Measurements from ENCODE around the gene LRRK2. TPM values are rescaled to one million over a fixed set of nuclear protein-coding genes. Genes with fewer than 3 reads are reported as not detected.

LRRK2 gene
- total and polyA plus RNA-seq, 2 experiments from 2014 or later = 0.24 TPM; not detected in 1

GRCh38 chr12:40258371-40258770 lies 33.6 kb downstream of the LRRK2 start:
- Histone ChIP-seq H3K9me2 (ENCODE audit: insufficient read depth) (no peaks in the 10 kb centered on the region), H3K4me1 (ENCODE audit: insufficient read depth) (no peaks in the 10 kb centered on the region), H3K36me3 (ENCODE audit: insufficient read depth) (no peaks in the 10 kb centered on the region), H2AFZ (no peak overlapping the region), H3F3A (replicated peaks; ENCODE audit: low read depth) (no peaks in the 10 kb centered on the region), H3K27me3 (ENCODE audit: insufficient read depth) (no peaks in the 10 kb centered on the region), H4K20me1 (replicated peaks; ENCODE audit: insufficient read depth) (no peaks in the 10 kb centered on the region), H3K4me3 (no peak overlapping the region), H3K27ac (ENCODE audit: low read depth) (no peak overlapping the region), H3K4me2 (no peak overlapping the region), H3K79me2 (replicated peaks; ENCODE audit: insufficient read depth) (no peaks in the 10 kb centered on the region)
- ATAC-seq (no peak), DNase-seq (ENCODE audit: low spot score) (no peak)
- TF ChIP-seq EZH2phosphoT487 (IDR thresholded peaks at IDR 0.05; ENCODE audit: unreplicated experiment) (no peak), EZH2 (IDR thresholded peaks at IDR 0.05; ENCODE audit: low read depth, unreplicated experiment) (no peak), REST (IDR thresholded peaks at IDR 0.05; ENCODE audit: unreplicated experiment) (no peak), NANOG (IDR thresholded peaks at IDR 0.05; ENCODE audit: borderline replicate concordance) (no peak), ZNF114 (CRISPR knock-in tag; IDR thresholded peaks at IDR 0.05) (no peak), ZNF462 (CRISPR knock-in tag; IDR thresholded peaks at IDR 0.05) (no peak), CTCF (conservative IDR thresholded peaks at IDR 0.05; ENCODE audit: low read depth in 2 of 2) (no peak), JUNB (IDR thresholded peaks at IDR 0.05; ENCODE audit: unreplicated experiment) (no peak), ETS1 (IDR thresholded peaks at IDR 0.05) (no peak), ZNF331 (CRISPR knock-in tag; IDR thresholded peaks at IDR 0.05; ENCODE audit: low read depth) (no peak), POLR2AphosphoS5 (IDR thresholded peaks at IDR 0.05; ENCODE audit: low read depth) (no peak), CREB1 (CRISPR knock-in tag; IDR thresholded peaks at IDR 0.05; ENCODE audit: low read depth) (no peak), STAT1 (IDR thresholded peaks at IDR 0.05; ENCODE audit: unreplicated experiment) (no peak)
- Mint-ChIP-seq H3K27me3 (ENCODE audit: insufficient read depth, low read depth, poor library complexity) (no peaks in the 10 kb centered on the region), H3K36me3 (ENCODE audit: low read depth) (no peaks in the 10 kb centered on the region), H3K27ac (no peak overlapping the region), H3K4me3 (no peak overlapping the region), H3K4me1 (peaks cover 8% of the 10 kb centered on the region; the same call in 2 of the 3 replicates), H3K9me3 (no peaks in the 10 kb centered on the region)

Data from GM23338 (cell line).